GM12873 (cell line): ENCODE measurements around the gene HIGD1B.

ENCODE experiments used
- CTCF ChIP-seq: IDR thresholded peaks from 2 replicates; pipeline ENCODE4 v1.5.1; 2012; ENCODE audit warnings: low read depth, mild to moderate bottlenecking, moderate library complexity, low read length, control low read depth; ENCODE audit not compliant: insufficient read depth; ENCODE audit errors: missing control alignments

Gene HIGD1B

GRCh38 chr17:44859701-44860100 lies 12.0 kb downstream of the HIGD1B start:
- no peak for TF ChIP-seq CTCF

GRCh38 chr17:44862278-44862914 lies 14.7 kb downstream of the HIGD1B start:
- TF ChIP-seq CTCF = no peak

DNA sequence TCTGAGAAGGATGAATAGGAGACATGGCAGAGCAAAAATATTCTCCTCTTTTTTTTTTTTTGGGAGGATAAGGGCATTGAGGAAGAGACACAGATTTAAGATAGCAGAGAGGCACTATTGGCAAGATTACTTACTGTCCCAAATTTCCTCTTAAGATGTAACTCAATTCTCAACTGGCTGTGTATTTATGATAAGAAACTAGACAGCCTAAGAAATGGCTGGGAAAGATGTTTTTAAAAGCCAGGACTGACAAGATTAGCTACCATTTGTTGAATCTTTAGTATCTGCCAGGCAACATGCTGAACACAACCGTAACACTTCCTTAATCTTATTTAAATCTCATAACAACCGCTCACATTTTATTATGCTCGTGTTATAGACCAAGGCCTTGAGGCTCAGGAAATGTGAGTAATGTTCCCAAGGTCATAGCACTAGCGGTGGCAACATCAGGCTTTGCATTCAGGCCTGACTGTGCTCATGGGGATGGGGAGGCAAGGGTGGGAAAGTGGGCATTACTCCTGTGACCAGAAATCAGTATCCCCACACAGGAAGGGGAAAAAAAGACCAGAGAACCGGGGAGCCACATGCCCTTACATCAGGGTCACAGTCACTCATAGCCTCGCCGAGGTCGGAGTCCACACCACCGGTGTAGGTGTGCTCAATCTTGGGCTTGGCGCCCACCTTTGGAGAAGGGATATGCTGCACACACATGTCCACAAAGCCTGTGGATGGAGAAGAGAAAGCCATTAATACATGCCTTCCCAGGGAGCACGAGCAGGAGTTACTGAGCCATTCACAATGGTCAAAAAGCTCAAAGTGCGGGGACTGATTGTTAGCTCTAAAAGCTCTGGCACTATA lies 15.6 kb downstream of the HIGD1B start:
- no peak for TF ChIP-seq CTCF

GRCh38 chr17:44864831-44865230 lies 17.1 kb downstream of the HIGD1B start:
- TF ChIP-seq CTCF = no peak

- peak; percentile 82 for TF ChIP-seq CTCF
Observed at GRCh38 chr17:44865231-44865660, 17.6 kb downstream of the HIGD1B start.

- TF ChIP-seq CTCF = no peak
Observed at GRCh38 chr17:44865931-44866330, 18.2 kb downstream of the HIGD1B start.

- TF ChIP-seq CTCF = no peak
Observed at GRCh38 chr17:44867841-44868240, 20.2 kb downstream of the HIGD1B start.
